ENCODE results near the gene LHPP. TPM values are rescaled to one million over a fixed set of nuclear protein-coding genes. Genes with fewer than 3 reads are reported as not detected.

The LHPP gene
- total and polyA plus RNA-seq, 4 experiments from 2014 or later, result 17.9 to 22.4 (median 19.2) TPM

GRCh38 chr10:124469956-124470484, 8.4 kb downstream of the LHPP start:
- no peaks in the 10 kb centered on the region for H3K9me3 ChIP-seq (ENCODE audit: control insufficient read depth in 1 of 2, low read length in 2 of 2)
- H3K27me3 Mint-ChIP-seq, result no peaks in the 10 kb centered on the region
- peaks cover 11 to 18% (median 14%) of the 10 kb centered on the region in 4 donors for H3K4me1 Mint-ChIP-seq
- DNase-seq, result no peak
- intact Hi-C loops (cut with micrococcal nuclease), result no loop called here
- no peak overlapping the region for H3K4me3 ChIP-seq (ENCODE audit: low read length in 2 of 2)
- no peaks in the 10 kb centered on the region for H3K36me3 ChIP-seq (ENCODE audit: insufficient read depth, low read length)
- no peaks in the 10 kb centered on the region for H3K27me3 ChIP-seq (ENCODE audit: insufficient read depth, low read length)
- no peak overlapping the region for H3K27ac ChIP-seq (ENCODE audit: low read depth, low read length)
- POLR2A ChIA-PET (ENCODE audit: partially characterized antibody), result no interaction called here
- no peak overlapping the region for H3K4me3 Mint-ChIP-seq
- H3K9me3 Mint-ChIP-seq, result no peaks in the 10 kb centered on the region
- peaks cover 11% of the 10 kb centered on the region for H3K4me1 ChIP-seq (ENCODE audit: insufficient read depth, low read length)
- H3K27ac Mint-ChIP-seq, result no peak overlapping the region
- H3K36me3 Mint-ChIP-seq, result peaks cover 0 to 4% of the 10 kb centered on the region in 2 donors
- CTCF ChIA-PET (ENCODE audit: partially characterized antibody), result no interaction called here

- H3K9me3 ChIP-seq (ENCODE audit: control insufficient read depth in 1 of 2, low read length in 2 of 2), result no peaks in the 10 kb centered on the region
- H3K27ac ChIP-seq (ENCODE audit: low read depth, low read length), result no peak overlapping the region
- intact Hi-C loops (cut with micrococcal nuclease), result no loop called here
- Mint-ChIP-seq H3K27me3 (no peaks in the 10 kb centered on the region), H3K27ac (peak overlapping the region in 1 of 7 donors; percentile 19), H3K36me3 (peaks cover 0 to 4% of the 10 kb centered on the region in 2 donors), H3K4me1 (peaks cover 4 to 12% (median 8%) of the 10 kb centered on the region in 4 donors), H3K9me3 (no peaks in the 10 kb centered on the region), H3K4me3 (no peak overlapping the region)
- H3K4me3 ChIP-seq (ENCODE audit: low read length in 2 of 2), result no peak overlapping the region
- CTCF ChIA-PET (ENCODE audit: partially characterized antibody), result no interaction called here
- H3K36me3 ChIP-seq (ENCODE audit: insufficient read depth, low read length), result no peaks in the 10 kb centered on the region
- DNase-seq, result no peak
- POLR2A ChIA-PET (ENCODE audit: partially characterized antibody), result no interaction called here
- H3K4me1 ChIP-seq (ENCODE audit: insufficient read depth, low read length), result peaks cover 3% of the 10 kb centered on the region
- H3K27me3 ChIP-seq (ENCODE audit: insufficient read depth, low read length), result no peaks in the 10 kb centered on the region
Observed at GRCh38 chr10:124470544-124471434, 9.2 kb downstream of the LHPP start.

- H3K27me3 Mint-ChIP-seq, result no peaks in the 10 kb centered on the region
- H3K9me3 Mint-ChIP-seq, result no peaks in the 10 kb centered on the region
- H3K27ac Mint-ChIP-seq, result no peak overlapping the region
- no peak overlapping the region for H3K27ac ChIP-seq (ENCODE audit: low read depth, low read length)
- no peak overlapping the region for H3K4me3 Mint-ChIP-seq
- H3K4me1 ChIP-seq (ENCODE audit: insufficient read depth, low read length), result no peaks in the 10 kb centered on the region
- CTCF ChIA-PET (ENCODE audit: partially characterized antibody), result interaction anchor here (0.8 kb wide), 1 partner anchor 20 kb away, joined by 3 read pairs; no protein-coding TSS in a partner anchor
- intact Hi-C loops (cut with micrococcal nuclease), result no loop called here
- no peaks in the 10 kb centered on the region for H3K27me3 ChIP-seq (ENCODE audit: insufficient read depth, low read length)
- no peak for DNase-seq
- peaks cover 0 to 4% of the 10 kb centered on the region in 2 donors for H3K36me3 Mint-ChIP-seq
- no peak overlapping the region for H3K4me3 ChIP-seq (ENCODE audit: low read length in 2 of 2)
- peaks cover 0 to 7% (median 3%) of the 10 kb centered on the region in 4 donors for H3K4me1 Mint-ChIP-seq
- no peaks in the 10 kb centered on the region for H3K9me3 ChIP-seq (ENCODE audit: control insufficient read depth in 1 of 2, low read length in 2 of 2)
- POLR2A ChIA-PET (ENCODE audit: partially characterized antibody), result no interaction called here
- no peaks in the 10 kb centered on the region for H3K36me3 ChIP-seq (ENCODE audit: insufficient read depth, low read length)
Observed at GRCh38 chr10:124472071-124472470, 10.4 kb downstream of the LHPP start.

- Histone ChIP-seq H3K27me3 (ENCODE audit: insufficient read depth, low read length) (no peaks in the 10 kb centered on the region), H3K9me3 (ENCODE audit: control insufficient read depth in 1 of 2, low read length in 2 of 2) (no peaks in the 10 kb centered on the region), H3K4me1 (ENCODE audit: insufficient read depth, low read length) (no peaks in the 10 kb centered on the region), H3K36me3 (ENCODE audit: insufficient read depth, low read length) (no peaks in the 10 kb centered on the region), H3K4me3 (ENCODE audit: low read length in 2 of 2) (no peak overlapping the region), H3K27ac (ENCODE audit: low read depth, low read length) (no peak overlapping the region)
- Mint-ChIP-seq H3K9me3 (no peaks in the 10 kb centered on the region), H3K27ac (peak overlapping the region in 1 of 7 donors; percentile 0), H3K36me3 (peaks cover 0 to 4% of the 10 kb centered on the region in 2 donors), H3K4me1 (peaks cover 0 to 7% (median 2%) of the 10 kb centered on the region in 4 donors), H3K4me3 (no peak overlapping the region), H3K27me3 (no peaks in the 10 kb centered on the region)
- CTCF ChIA-PET (ENCODE audit: partially characterized antibody), result no interaction called here
- POLR2A ChIA-PET (ENCODE audit: partially characterized antibody), result interaction anchor here (0.6 to 0.9 kb wide), 3 partner anchors 11 to 335 kb away, joined by 3 to 4 read pairs (median 3); partner anchors contain the start of gene LHPP
- no peak for DNase-seq
- intact Hi-C loops (cut with micrococcal nuclease), result no loop called here
Observed at GRCh38 chr10:124473070-124473469, 11.4 kb downstream of the LHPP start.

- ChIA-PET CTCF (ENCODE audit: partially characterized antibody) (no interaction called here), POLR2A (ENCODE audit: partially characterized antibody) (no interaction called here)
- no peak overlapping the region for H3K4me3 Mint-ChIP-seq
- H3K27me3 Mint-ChIP-seq, result no peaks in the 10 kb centered on the region
- no peak overlapping the region for H3K27ac ChIP-seq (ENCODE audit: low read depth, low read length)
- no peak overlapping the region for H3K4me3 ChIP-seq (ENCODE audit: low read length in 2 of 2)
- no peaks in the 10 kb centered on the region for H3K9me3 ChIP-seq (ENCODE audit: control insufficient read depth in 1 of 2, low read length in 2 of 2)
- H3K27me3 ChIP-seq (ENCODE audit: insufficient read depth, low read length), result no peaks in the 10 kb centered on the region
- no peaks in the 10 kb centered on the region for H3K36me3 ChIP-seq (ENCODE audit: insufficient read depth, low read length)
- peaks cover 0 to 3% of the 10 kb centered on the region in 2 donors for H3K36me3 Mint-ChIP-seq
- no peaks in the 10 kb centered on the region for H3K9me3 Mint-ChIP-seq
- H3K4me1 Mint-ChIP-seq, result peaks cover 0 to 4% (median under 1%) of the 10 kb centered on the region in 4 donors
- no peaks in the 10 kb centered on the region for H3K4me1 ChIP-seq (ENCODE audit: insufficient read depth, low read length)
- H3K27ac Mint-ChIP-seq, result peak overlapping the region in 2 of 7 donors; percentile 23 to 55
- no peak for DNase-seq
- intact Hi-C loops (cut with micrococcal nuclease), result no loop called here
Observed at GRCh38 chr10:124474514-124475070, 13.0 kb downstream of the LHPP start.

- H3K4me3 Mint-ChIP-seq, result no peak overlapping the region
- intact Hi-C loops (cut with micrococcal nuclease), result no loop called here
Observed at GRCh38 chr10:124476043-124476725, 14.6 kb downstream of the LHPP start.

More at GRCh38 chr10:124476043-124476725, 14.6 kb downstream of the LHPP start:
- Histone ChIP-seq H3K36me3 (ENCODE audit: insufficient read depth, low read length) (no peaks in the 10 kb centered on the region), H3K9me3 (ENCODE audit: control insufficient read depth in 1 of 2, low read length in 2 of 2) (no peaks in the 10 kb centered on the region), H3K4me3 (ENCODE audit: low read length in 2 of 2) (no peak overlapping the region), H3K4me1 (ENCODE audit: insufficient read depth, low read length) (no peaks in the 10 kb centered on the region), H3K27ac (ENCODE audit: low read depth, low read length) (no peak overlapping the region), H3K27me3 (ENCODE audit: insufficient read depth, low read length) (no peaks in the 10 kb centered on the region)
- Mint-ChIP-seq H3K9me3 (no peaks in the 10 kb centered on the region), H3K36me3 (no peaks in the 10 kb centered on the region), H3K27me3 (no peaks in the 10 kb centered on the region), H3K27ac (no peak overlapping the region), H3K4me1 (peaks cover 0 to 4% (median under 1%) of the 10 kb centered on the region in 4 donors)
- DNase-seq, result no peak
- CTCF ChIA-PET (ENCODE audit: partially characterized antibody), result no interaction called here
- POLR2A ChIA-PET (ENCODE audit: partially characterized antibody), result no interaction called here

Data from CD4-positive, alpha-beta memory T cell (primary cell).